Keratinocyte (primary cell): ENCODE data around the gene AADAT.

Source experiments
- CTCF ChIP-seq, 3 experiments: IDR thresholded peaks in 1 of 3; conservative IDR thresholded peaks in 1 of 3; optimal IDR thresholded peaks in 1 of 3; 2 replicates in 2 of 3; 3 replicates in 1 of 3; pipeline versions ENCODE3 to v1.5.1; 2011; ENCODE audit warnings: low read length in 3 of 3, mild to moderate bottlenecking in 3 of 3, moderate library complexity in 2 of 3, control low read depth in 1 of 3, inconsistent platforms in 1 of 3; ENCODE audit not compliant: insufficient read depth in 2 of 3; ENCODE audit errors: extremely low read depth in 1 of 3
- EZH2 ChIP-seq: IDR thresholded peaks from one replicate; pipeline ENCODE4 v1.6.1; 2012; ENCODE audit warnings: inconsistent platforms, mild to moderate bottlenecking, low read length, moderate library complexity

GRCh38 chr4:170111085-170111484, 21.3 kb upstream of the AADAT start:
- no peak for TF ChIP-seq CTCF (optimal IDR thresholded peaks at IDR 0.05 in 1 of 3, IDR thresholded peaks at IDR 0.05 in 1 of 3, conservative IDR thresholded peaks at IDR 0.05 in 1 of 3; ENCODE audit: extremely low read depth in 1 of 3, insufficient read depth in 2 of 3, low read length in 3 of 3)
- no peak for TF ChIP-seq EZH2
